Measurements from ENCODE around the gene LOXHD1. TPM values are rescaled to one million over a fixed set of nuclear protein-coding genes. Genes with fewer than 3 reads are reported as not detected.

The LOXHD1 gene
- total and polyA plus RNA-seq, 2 of the 4 experiments (the other 2 are of a cell fraction): not detected

DNA sequence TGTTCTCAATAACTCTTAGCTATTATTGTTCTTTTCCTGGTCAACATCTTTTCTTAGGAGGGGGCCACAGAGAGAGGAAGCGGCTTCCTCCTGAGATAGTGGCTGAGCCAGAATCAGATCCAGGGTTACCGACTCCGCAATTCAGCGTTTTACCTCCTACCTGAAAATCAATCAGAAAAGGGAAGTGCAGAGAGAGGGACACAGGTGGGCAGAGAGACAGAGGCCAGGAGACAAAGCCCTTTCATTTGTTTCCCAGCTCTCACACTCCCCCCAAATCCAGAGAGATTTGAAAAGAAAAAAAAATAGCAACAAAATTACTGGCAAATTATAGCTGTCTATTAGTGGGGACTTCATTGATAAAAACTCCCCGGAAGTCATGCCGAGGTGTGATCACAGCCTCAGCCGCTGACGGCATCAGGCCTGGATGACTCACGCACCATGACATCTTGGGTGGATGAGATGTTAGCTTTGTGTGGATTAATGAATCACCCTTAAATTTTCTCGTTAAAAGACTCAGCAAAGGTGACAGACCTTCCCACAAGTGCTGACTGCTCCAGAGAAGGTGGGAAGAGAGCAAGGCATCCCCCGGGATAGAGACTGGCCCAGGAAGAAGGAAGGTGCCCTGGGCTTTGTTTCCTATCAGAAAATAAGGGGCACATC, 120.7 kb downstream of the LOXHD1 start:
- Histone ChIP-seq H2BK120ac (ENCODE audit: low read depth, low read length) (no peak overlapping the region), H2BK20ac (ENCODE audit: low read depth, low read length) (no peak overlapping the region), H3K18ac (ENCODE audit: low read depth, low read length) (no peak overlapping the region), H3K9me3 (ENCODE audit: control insufficient read depth, insufficient read depth, low read length) (no peaks in the 10 kb centered on the region), H3K14ac (replicated peaks; ENCODE audit: low read depth, low read length) (no peak overlapping the region), H4K5ac (ENCODE audit: low read depth, low read length) (no peak overlapping the region), H3K4me3 (ENCODE audit: insufficient read depth, low read depth, low read length) (no peak overlapping the region), H4K8ac (ENCODE audit: low read depth in 2 of 2, low read length in 2 of 2) (no peak overlapping the region), H3K4ac (ENCODE audit: low read depth, low read length) (no peak overlapping the region), H3K27me3 (ENCODE audit: control insufficient read depth, insufficient read depth, low read length) (no peaks in the 10 kb centered on the region), H4K20me1 (ENCODE audit: insufficient read depth, low read length) (no peaks in the 10 kb centered on the region), H4K91ac (ENCODE audit: insufficient read depth, low read depth, low read length) (no peak overlapping the region), H2BK15ac (ENCODE audit: low read depth, low read length) (no peak overlapping the region), H3K9ac (ENCODE audit: low read depth, low read length) (no peak overlapping the region), H3K4me2 (ENCODE audit: low read depth, low read length) (no peak overlapping the region), H2AK9ac (replicated peaks; ENCODE audit: low read depth, low read length, poor library complexity) (no peak overlapping the region), H2AK5ac (ENCODE audit: low read depth, low read length) (no peak overlapping the region), H2BK5ac (ENCODE audit: low read depth, low read length, poor library complexity, severe bottlenecking) (no peak overlapping the region), H3K56ac (ENCODE audit: extremely low read depth, insufficient read depth, low read length) (no peak overlapping the region), H3K9me1 (ENCODE audit: insufficient read depth, low read length) (no peaks in the 10 kb centered on the region), H3K23ac (ENCODE audit: low read depth, low read length) (no peak overlapping the region), H3K36me3 (ENCODE audit: control insufficient read depth, insufficient read depth, low read length) (no peaks in the 10 kb centered on the region), H2AFZ (replicated peaks; ENCODE audit: low read length, poor library complexity) (no peak overlapping the region), H3K79me1 (ENCODE audit: low read depth in 1 of 2, low read length in 2 of 2) (no peaks in the 10 kb centered on the region), H3K27ac (ENCODE audit: insufficient read depth, low read length) (no peak overlapping the region), H3K4me1 (ENCODE audit: control insufficient read depth, insufficient read depth, low read length) (no peaks in the 10 kb centered on the region)
- ChIA-PET CTCF (no interaction called here), POLR2A (ENCODE audit: unreplicated experiment) (no interaction called here)
- dilution Hi-C loops (cut with HindIII; ENCODE audit: low sequenced_read_pairs, unreplicated experiment): no loop called here
- in situ Hi-C loops (cut with MboI; ENCODE audit: low sequenced_read_pairs): no loop called here
- ATAC-seq (ENCODE audit: low read depth) (no peak), DNase-seq (no peak)
- TF ChIP-seq MXI1 (IDR thresholded peaks at IDR 0.05; ENCODE audit: borderline replicate concordance, low read depth, low read length): no peak
- TF ChIP-seq, protein P1, sequence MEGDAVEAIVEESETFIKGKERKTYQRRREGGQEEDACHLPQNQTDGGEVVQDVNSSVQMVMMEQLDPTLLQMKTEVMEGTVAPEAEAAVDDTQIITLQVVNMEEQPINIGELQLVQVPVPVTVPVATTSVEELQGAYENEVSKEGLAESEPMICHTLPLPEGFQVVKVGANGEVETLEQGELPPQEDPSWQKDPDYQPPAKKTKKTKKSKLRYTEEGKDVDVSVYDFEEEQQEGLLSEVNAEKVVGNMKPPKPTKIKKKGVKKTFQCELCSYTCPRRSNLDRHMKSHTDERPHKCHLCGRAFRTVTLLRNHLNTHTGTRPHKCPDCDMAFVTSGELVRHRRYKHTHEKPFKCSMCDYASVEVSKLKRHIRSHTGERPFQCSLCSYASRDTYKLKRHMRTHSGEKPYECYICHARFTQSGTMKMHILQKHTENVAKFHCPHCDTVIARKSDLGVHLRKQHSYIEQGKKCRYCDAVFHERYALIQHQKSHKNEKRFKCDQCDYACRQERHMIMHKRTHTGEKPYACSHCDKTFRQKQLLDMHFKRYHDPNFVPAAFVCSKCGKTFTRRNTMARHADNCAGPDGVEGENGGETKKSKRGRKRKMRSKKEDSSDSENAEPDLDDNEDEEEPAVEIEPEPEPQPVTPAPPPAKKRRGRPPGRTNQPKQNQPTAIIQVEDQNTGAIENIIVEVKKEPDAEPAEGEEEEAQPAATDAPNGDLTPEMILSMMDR (conservative IDR thresholded peaks at IDR 0.05; ENCODE audit: low read depth, low read length): no peak
- TF ChIP-seq RCOR1 (IDR thresholded peaks at IDR 0.05; ENCODE audit: insufficient replicate concordance, low read length): no peak
- TF ChIP-seq NFE2L2 (IDR thresholded peaks at IDR 0.05; ENCODE audit: low read depth, low read length): no peak
- TF ChIP-seq CHD1 (IDR thresholded peaks at IDR 0.05; ENCODE audit: low read depth, low read length): no peak
- TF ChIP-seq MAFK (IDR thresholded peaks at IDR 0.05; ENCODE audit: low read depth, low read length): no peak
- no peak for TF ChIP-seq BHLHE40 (IDR thresholded peaks at IDR 0.05; ENCODE audit: low read depth, low read length)
- no peak for TF ChIP-seq SMC3 (IDR thresholded peaks at IDR 0.05; ENCODE audit: low read depth, low read length)
- no peak for TF ChIP-seq FOS (IDR thresholded peaks at IDR 0.05; ENCODE audit: low read depth, low read length)
- no peak for TF ChIP-seq ELK1 (IDR thresholded peaks at IDR 0.05; ENCODE audit: borderline replicate concordance, low read depth, low read length)
- TF ChIP-seq USF2 (IDR thresholded peaks at IDR 0.05; ENCODE audit: low read depth, low read length): no peak
- no peak for TF ChIP-seq MAZ (IDR thresholded peaks at IDR 0.05; ENCODE audit: borderline replicate concordance, low read depth, low read length)
- TF ChIP-seq POLR2A (IDR thresholded peaks at IDR 0.05; ENCODE audit: low read depth, low read length): no peak
- TF ChIP-seq CEBPB (IDR thresholded peaks at IDR 0.05; ENCODE audit: low read depth, low read length): no peak
- TF ChIP-seq RAD21 (IDR thresholded peaks at IDR 0.05; ENCODE audit: low read length): no peak
- TF ChIP-seq RFX5 (IDR thresholded peaks at IDR 0.05; ENCODE audit: low read depth, low read length): no peak
- intact Hi-C loops (cut with micrococcal nuclease): no loop called here
- BruUV-seq (replicated peaks): no TSS peak
- WGBS, 2 experiments (ENCODE audit: extremely low coverage in 2 of 2, insufficient read length in 1 of 2): 60% methylated on average over 1 of the region's 11 CpGs; no CpG with 5 or more reads in 1 of the 2 experiments
